Mucosa of descending colon (tissue), 3 donors: Measurements from ENCODE around the gene ZSWIM3. TPM values are rescaled to one million over a fixed set of nuclear protein-coding genes. Genes with fewer than 3 reads are reported as not detected.

Experiments used
- ATAC-seq: fragments of 200-7000 bp; cut with Tn5 transposase; one replicate; pipeline ENCODE4 v1.9.1; 2020; ENCODE audit warnings: mild to moderate bottlenecking, moderate library complexity
- DNase-seq, 3 donors: peaks; one replicate each; pipeline ENCODE4 v3.0.0-alpha.2; 2020
- H3K36me3 ChIP-seq: fragments of 200-600 bp; one replicate; pipeline ENCODE4 v1.8.0; 2021; ENCODE audit warnings: low read depth, mild to moderate bottlenecking
- H3K4me1 ChIP-seq: fragments of 200-600 bp; one replicate; pipeline ENCODE4 v1.8.0; 2021; ENCODE audit warnings: low read depth, mild to moderate bottlenecking
- H3K4me3 ChIP-seq: fragments of 200-600 bp; one replicate; pipeline ENCODE4 v1.8.0; 2021; ENCODE audit warnings: mild to moderate bottlenecking
- H3K9me3 ChIP-seq: fragments of 200-600 bp; one replicate; pipeline ENCODE4 v1.8.0; 2021; ENCODE audit warnings: mild to moderate bottlenecking
- intact Hi-C, 2 donors: fragments of 100-400 bp; cut with DNase I in 1 of 2; cut with micrococcal nuclease in 1 of 2; formaldehyde crosslinking; loops; one replicate each; pipeline versions ENCODE4 v1.11.0 to v1.11.1; 2022; cut with DNase I, micrococcal nuclease
- total RNA-seq, 3 donors: library from RNA; stranded (reverse); fragmentation: NEBNext Ultra II Directional in 2 of 3; extraction: Animal tissue kit (Norgen Biotek cat#: 25700) in 2 of 3; gene quantifications; one replicate each; pipeline versions ENCODE4 v1.2.1 to v1.2.4, GENCODE V29; 2021 to 2023
- TF ChIP-seq, protein P1 (sequence below): fragments of 200-600 bp; IDR thresholded peaks from one replicate; pipeline ENCODE4 v1.8.0; 2022; ENCODE audit warnings: antibody characterized with exemption, mild to moderate bottlenecking
- donor health status: DM: no; HTN: no; CAD: no; lungs with moderate emphysema.
- donor health status: DM: no; HTN: no; CAD: no.
- donor health status: DM: no; HTN: yes; CAD: no.

The ZSWIM3 gene
- total RNA-seq, 3 donors from 2014 or later = 3.3 to 7.4 (median 5.7) TPM

DNA sequence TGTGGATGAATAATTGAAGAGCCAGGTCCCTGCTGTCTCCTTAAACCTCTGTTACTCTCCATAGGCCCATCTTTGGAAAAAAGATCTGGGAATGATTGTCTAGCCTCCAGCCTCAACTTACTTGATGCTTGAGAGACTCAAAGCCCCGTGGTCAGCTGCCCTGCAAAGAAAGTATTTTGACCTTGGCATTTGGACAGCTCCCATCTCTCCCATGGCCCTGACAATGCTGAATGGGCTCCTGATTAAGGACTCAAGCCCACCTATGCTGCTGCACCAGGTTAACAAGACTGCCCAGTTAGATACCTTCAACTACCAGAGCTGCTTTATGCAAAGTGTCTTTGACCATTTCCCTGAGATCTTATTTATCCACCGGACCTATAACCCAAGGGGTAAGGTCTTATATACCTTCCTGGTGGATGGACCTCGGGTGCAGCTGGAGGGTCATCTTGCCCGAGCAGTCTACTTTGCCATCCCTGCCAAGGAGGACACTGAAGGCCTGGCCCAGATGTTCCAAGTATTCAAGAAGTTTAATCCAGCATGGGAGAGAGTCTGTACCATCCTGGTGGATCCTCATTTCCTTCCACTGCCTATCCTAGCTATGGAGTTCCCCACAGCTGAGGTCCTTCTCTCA is 25.2 kb downstream of the ZSWIM3 start:
- TF ChIP-seq, protein P1, sequence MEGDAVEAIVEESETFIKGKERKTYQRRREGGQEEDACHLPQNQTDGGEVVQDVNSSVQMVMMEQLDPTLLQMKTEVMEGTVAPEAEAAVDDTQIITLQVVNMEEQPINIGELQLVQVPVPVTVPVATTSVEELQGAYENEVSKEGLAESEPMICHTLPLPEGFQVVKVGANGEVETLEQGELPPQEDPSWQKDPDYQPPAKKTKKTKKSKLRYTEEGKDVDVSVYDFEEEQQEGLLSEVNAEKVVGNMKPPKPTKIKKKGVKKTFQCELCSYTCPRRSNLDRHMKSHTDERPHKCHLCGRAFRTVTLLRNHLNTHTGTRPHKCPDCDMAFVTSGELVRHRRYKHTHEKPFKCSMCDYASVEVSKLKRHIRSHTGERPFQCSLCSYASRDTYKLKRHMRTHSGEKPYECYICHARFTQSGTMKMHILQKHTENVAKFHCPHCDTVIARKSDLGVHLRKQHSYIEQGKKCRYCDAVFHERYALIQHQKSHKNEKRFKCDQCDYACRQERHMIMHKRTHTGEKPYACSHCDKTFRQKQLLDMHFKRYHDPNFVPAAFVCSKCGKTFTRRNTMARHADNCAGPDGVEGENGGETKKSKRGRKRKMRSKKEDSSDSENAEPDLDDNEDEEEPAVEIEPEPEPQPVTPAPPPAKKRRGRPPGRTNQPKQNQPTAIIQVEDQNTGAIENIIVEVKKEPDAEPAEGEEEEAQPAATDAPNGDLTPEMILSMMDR = no peak
- H3K36me3 ChIP-seq = no peaks in the 10 kb centered on the region
- no peaks in the 10 kb centered on the region for H3K9me3 ChIP-seq
- ATAC-seq (no peak), DNase-seq (no peak)
- intact Hi-C loops = no loop called here
- peaks cover 6% of the 10 kb centered on the region for H3K4me1 ChIP-seq
- no peak overlapping the region for H3K4me3 ChIP-seq

DNA sequence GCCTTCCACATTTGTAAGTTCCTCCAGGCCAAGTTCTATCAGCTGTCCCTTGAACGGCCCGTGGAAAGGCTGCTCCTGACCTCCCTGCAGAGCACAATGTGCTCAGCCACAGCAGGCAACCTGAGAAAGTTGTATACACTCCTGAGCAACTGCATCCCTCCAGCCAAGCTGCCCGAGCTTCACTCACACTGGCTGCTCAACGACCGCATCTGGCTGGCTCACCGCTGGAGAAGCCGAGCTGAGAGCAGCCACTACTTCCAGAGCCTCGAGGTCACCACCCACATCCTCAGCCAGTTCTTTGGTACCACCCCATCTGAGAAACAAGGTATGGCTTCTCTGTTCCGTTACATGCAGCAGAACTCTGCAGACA is 25.7 kb downstream of the ZSWIM3 start:
- TF ChIP-seq, protein P1 = no peak
- H3K4me1 ChIP-seq = peaks cover 6% of the 10 kb centered on the region
- intact Hi-C loops = no loop called here
- H3K36me3 ChIP-seq = no peaks in the 10 kb centered on the region
- no peak overlapping the region for H3K4me3 ChIP-seq
- DNase-seq = no peak
- no peaks in the 10 kb centered on the region for H3K9me3 ChIP-seq
- ATAC-seq = no peak

DNA sequence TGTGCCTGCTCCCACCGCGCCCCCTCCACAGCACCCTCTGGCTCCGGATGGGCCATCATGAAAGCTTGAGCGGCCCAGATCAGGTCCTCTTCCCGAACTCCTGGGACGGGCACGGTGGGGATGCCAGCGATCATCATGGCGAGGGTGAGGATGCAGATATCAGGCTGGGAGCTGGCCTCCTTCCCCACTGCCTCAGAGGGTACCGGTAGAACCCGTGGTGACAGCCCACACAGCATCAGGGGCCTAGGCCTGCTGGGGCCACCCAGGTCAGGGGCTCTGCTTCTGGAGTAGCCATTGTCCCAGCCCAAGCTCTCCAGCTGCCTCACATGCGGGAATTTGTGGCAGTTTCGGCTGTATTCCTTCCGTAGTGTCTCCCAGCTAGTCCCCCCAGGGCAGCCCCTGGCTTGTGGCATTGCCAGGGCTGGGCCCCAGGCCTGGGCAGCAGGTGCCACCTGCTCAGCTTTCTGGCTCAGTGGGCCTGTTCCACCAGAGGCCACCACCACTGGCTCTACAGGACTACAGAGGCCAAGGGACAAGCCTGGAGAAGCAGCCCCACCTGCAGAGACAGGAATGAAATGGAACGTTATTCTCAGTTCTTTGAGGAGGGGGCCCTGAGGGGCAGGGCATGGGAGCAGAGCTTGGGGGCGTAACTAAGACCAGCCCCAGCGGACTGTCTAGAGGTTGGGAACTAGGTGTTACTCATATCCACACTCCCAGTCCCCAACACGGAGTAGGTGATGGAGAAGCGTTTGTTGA is 29.4 kb downstream of the ZSWIM3 start:
- Histone ChIP-seq H3K36me3 (no peaks in the 10 kb centered on the region), H3K9me3 (no peaks in the 10 kb centered on the region), H3K4me3 (no peak overlapping the region), H3K4me1 (peaks cover 2% of the 10 kb centered on the region)
- intact Hi-C loops = no loop called here
- TF ChIP-seq, protein P1 = no peak
- DNase-seq (no peak), ATAC-seq (no peak)

DNA sequence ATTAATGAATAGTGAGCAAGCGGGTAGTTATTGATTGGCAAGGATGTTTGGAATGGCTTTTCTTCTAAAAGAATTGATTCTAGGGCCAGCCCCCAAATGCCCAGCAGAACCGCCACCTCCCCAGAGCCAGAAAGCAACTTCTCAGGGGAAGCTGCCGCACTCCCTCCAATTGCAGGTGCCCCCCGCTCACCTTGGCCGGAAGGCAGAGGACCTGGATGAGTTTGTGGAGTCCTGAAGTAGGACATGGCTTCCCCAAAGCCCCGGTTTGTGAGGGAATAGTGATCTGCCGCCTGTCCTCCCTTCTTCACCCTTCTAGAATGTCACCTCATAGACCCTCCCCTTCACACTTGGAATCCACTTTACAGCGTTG is 29.9 kb downstream of the ZSWIM3 start, which contains the start of gene SPATA25:
SPATA25 (minus strand) TSS at position 277 of the 370 bp plus-strand sequence; CDS start at position 245, 32 bp downstream.
- intact Hi-C loops = no loop called here
- TF ChIP-seq, protein P1 = no peak
- DNase-seq = no peak
- ATAC-seq = no peak
- Histone ChIP-seq H3K36me3 (no peaks in the 10 kb centered on the region), H3K4me3 (no peak within 1 kb of the TSS), H3K9me3 (no peaks in the 10 kb centered on the region), H3K4me1 (peaks cover 4% of the 10 kb centered on the region)

DNA sequence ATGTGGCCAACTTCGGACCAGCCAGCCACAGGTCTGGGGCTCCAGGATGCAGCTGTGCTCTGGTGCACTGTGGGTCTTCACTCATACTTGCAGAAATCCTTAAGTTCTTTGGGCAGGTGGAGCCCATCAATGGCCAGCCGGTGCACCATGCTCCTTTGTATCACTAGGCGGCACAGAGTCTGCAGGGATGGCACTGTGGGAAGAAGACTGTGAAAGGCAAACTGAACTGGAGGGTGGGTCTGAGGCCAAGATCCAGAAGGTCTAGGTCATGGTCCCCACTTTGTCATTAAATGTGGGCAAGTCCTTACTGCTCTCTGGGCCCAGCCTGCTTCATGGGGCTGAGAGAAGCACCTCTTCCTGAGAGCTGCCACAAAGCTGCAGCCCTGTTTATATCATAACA is 31.3 kb downstream of the ZSWIM3 start:
- no peaks in the 10 kb centered on the region for H3K36me3 ChIP-seq
- DNase-seq (no peak), ATAC-seq (no peak)
- peaks cover 18% of the 10 kb centered on the region for H3K4me1 ChIP-seq
- TF ChIP-seq, protein P1 = no peak
- intact Hi-C loops = no loop called here
- H3K4me3 ChIP-seq = no peak overlapping the region
- H3K9me3 ChIP-seq = no peaks in the 10 kb centered on the region
